GM19023 (cell line): ENCODE results near the gene TOX2.

Experiments
- ATAC-seq: cut with Tn5 transposase; IDR thresholded peaks from one replicate; pipeline ENCODE4 v1.9.1; 2021; ENCODE audit warnings: mild to moderate bottlenecking, moderate library complexity; ENCODE audit not compliant: unreplicated experiment

The TOX2 gene

DNA sequence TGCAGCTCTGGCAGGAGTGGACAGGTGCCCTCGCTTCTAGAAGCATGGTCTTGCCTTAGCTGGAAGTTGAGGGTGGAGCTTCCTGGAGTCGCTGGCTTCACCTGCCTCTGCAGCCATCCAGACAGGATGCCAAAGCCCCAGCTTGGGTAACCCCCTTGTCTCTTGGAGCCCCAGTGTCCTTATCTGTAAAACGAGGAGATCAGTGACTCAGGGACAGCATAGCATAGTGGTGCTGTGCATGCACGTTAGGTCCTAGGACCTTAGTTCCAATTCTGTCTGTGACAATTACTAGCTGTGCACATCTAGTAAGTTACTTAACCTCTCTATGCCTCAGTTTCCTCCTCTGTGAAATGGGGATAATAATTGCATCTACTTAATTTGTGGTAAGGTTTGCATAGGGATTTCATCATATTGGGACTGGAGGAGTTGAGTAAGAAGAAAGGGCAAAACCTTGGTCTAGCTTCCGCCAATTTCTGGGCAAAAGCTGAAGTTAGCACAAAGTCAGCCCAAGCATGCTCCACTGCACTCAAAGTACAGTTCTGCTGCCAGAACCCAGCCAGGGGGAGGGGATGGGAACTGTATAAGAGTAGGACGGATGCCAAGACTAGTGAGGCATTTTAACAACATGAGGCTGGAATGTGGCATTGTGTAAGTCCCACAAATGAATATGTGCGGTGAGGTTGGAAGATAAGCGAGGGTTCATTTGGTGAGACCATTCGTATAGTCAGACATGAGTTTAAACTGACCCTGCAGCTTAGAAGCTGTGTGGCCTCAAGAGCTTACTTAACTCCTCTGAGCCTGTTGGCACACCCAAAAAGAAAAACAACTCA is 24.5 kb downstream of the TOX2 start:
- no peak for ATAC-seq

- no peak for ATAC-seq
Observed at GRCh38 chr20:43939762-43940121, 25.1 kb downstream of the TOX2 start.

GRCh38 chr20:43940518-43941225 is 26.0 kb downstream of the TOX2 start:
- ATAC-seq = no peak

GRCh38 chr20:43941476-43942200 is 27.0 kb downstream of the TOX2 start:
- no peak for ATAC-seq

- ATAC-seq = no peak
Observed at GRCh38 chr20:43942201-43942590, 27.5 kb downstream of the TOX2 start.

DNA sequence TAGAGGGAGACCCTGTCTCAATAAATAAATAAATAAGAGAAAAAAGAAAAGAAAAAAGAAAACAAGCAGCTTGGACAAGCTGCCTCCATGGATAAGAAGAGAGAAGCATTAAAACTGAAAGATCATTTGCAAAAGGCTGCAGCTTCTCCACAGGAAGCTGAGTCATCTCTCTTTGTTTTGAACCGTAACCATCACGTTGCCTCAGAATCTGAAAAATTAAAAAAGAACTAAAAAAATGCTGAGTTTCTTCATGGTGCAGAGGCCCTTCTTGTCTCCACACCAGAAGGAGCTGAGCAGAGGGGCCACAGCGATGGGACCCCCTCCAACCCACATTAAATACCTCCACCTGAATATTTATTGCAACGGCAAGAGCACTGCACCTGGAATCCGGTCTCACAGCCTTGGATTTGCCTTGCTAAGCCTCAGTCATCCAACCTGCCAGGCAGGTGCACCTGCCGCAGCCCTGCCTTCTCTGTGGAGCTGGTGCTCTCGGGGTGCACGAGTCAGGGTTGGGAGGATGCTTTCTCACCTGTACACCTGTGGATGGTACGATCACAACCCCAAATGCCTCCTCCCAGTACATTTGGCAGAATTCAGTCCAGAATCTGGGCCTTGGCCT is 28.1 kb downstream of the TOX2 start:
- ATAC-seq = no peak

DNA sequence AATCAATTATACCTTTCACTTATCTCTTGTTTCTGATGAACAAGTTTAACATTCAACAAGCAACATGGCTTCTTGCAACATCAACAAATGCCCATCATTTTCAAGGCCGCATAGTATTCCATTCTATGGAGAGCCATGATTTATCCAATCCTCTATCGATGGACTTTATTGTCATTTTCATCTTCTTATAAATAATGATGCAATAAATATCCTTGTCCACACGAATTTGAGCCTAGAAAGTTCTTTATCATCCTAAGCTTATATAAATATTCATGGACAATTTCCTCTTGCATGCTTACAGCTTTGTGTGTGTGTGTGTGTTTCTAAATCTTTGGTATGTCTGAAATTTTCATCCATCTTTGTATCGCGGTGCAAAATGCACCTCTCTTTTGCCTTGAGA is 29.1 kb downstream of the TOX2 start:
- no peak for ATAC-seq

DNA sequence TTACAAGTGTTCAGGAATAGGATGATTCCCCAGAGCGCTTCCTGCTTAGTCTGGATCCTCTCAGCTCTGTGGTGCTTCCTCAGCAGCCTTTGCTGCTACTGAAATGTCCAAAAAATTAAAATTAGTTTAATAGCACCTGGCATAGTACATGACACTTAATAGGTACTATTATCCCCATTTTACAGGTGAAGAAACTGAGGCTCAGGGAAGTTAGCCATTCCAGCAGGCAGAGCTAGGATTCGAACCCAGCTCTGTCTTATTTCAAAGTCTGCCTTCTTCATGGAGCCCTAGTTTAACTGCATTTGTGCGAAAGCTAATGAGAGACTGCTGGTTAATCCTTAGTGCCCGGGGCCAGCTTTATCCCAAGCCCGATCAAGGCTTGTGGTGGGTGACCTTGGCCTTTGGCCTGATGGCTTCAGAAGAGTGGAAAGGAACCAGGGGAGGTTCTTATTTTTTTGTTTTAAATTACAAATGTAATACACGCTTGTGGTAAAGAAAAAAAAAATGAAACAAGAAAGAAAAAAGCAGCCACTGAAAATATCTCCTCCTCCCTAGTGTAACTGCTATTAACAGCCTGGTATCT is 30.1 kb downstream of the TOX2 start:
- no peak for ATAC-seq

- no peak for ATAC-seq
Observed at GRCh38 chr20:43945391-43946205, 30.9 kb downstream of the TOX2 start.

- ATAC-seq = no peak
Observed at GRCh38 chr20:43946206-43946491, 31.5 kb downstream of the TOX2 start.

DNA sequence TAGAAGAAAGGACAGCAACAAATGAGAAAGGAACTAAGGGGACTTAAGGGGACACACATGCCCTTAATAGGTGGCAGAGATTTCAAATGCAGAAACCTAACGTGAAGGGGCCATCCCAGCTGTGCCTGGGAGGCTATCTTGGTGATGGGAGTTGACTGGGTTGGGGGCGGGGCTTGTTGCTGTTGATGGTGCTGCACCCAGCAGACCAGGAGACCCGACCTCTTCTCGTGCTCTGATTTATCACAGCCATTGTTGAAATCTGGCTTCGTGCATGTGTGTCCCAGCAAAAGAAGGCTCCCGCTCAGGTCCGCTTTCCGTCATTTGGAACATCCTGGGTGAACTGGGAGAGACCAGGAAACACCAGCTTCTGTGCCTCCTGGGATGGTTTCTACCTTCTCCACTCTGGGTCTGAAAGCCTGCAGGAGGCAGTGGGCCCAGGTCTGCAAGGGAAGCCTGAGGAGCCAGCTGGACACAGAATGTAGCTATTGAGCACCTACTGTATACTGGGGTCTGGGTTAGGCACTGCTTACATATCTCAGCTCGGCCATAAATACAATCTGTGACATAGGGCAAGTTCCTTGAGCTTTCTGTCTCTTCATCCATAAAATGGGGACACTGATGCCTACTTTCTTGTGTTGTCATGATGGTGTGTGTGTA is 32.1 kb downstream of the TOX2 start:
- ATAC-seq = no peak

DNA sequence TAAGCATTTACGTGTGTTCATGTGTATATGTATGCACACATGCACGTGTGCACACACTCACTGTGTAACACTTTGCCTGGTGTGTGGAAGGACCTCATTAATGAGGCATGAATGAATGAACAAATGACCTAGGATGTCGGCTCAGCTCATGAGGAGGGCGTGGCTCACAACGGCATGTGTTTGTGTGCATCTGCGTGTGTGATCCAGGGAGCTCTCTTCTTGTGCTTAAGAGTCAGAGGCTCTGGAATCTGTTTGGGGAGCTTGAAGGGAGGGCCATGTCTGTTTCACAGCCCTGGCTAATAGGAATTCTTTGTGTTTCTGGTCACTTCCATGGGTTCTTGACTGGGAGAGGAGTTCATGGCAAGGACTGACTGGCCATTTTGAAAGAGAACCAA is 32.7 kb downstream of the TOX2 start:
- no peak for ATAC-seq

DNA sequence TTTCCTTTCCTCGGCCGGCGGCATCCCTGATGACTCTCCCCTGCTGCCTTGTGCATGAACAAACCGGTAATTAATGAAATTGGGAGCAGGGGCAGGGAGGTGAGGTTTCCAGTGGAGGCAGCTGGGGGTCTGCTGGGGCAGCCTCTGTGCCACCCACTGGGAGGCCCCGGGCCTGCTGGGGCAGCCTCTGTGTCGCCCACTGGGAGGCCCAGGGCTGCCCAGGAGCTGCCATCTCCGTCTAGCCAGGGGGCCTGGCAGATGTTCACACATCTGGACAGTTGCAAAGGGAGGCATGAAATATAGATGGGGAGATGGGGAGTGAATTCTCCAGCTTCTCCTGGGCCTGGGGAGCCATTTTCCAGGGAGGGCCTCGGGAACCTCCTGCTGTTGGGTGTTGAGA is 33.8 kb downstream of the TOX2 start:
- no peak for ATAC-seq

GRCh38 chr20:43949248-43949647 is 34.6 kb downstream of the TOX2 start:
- ATAC-seq = no peak

DNA sequence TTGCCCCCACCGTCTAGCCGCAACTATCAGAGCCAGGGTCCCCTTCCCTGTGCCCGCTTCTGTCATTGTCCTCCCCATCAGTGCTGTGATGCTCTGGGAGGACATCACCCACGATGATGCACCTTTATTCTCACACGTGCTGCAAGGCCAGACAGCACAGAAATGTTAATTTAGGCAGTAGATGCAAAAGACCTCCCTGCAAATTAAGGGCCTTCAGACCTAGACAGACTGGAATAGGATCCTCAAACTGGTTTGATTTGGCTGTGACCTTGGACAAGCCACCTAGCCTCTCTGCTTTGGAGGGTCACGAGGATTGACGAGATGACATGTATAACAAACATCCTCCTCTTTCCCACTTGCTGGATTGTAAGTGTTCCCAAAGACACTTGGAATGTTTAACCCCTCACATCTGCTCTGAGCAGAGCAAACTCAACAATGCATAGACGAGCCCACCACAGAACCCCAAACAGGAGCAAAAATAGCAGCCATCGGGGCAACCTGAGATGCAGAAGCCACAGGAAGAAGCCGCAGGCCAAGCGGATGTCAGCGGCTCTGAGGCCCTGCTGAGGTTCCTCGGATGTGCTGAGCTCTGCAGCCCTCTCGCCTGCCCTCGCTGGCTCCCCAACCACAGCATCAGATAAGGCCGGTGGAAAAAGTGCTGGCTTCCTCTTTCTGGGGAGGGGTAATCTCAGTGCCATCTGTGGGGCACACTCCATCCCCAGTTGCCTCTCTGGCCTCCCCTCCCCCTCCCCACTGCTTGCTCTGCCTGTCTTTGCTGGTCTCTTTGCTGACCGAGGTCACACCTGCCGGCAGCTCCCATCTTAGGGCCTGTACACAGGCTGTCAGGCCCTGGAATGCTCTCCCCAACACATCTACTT is 35.3 kb downstream of the TOX2 start:
- ATAC-seq = no peak

DNA sequence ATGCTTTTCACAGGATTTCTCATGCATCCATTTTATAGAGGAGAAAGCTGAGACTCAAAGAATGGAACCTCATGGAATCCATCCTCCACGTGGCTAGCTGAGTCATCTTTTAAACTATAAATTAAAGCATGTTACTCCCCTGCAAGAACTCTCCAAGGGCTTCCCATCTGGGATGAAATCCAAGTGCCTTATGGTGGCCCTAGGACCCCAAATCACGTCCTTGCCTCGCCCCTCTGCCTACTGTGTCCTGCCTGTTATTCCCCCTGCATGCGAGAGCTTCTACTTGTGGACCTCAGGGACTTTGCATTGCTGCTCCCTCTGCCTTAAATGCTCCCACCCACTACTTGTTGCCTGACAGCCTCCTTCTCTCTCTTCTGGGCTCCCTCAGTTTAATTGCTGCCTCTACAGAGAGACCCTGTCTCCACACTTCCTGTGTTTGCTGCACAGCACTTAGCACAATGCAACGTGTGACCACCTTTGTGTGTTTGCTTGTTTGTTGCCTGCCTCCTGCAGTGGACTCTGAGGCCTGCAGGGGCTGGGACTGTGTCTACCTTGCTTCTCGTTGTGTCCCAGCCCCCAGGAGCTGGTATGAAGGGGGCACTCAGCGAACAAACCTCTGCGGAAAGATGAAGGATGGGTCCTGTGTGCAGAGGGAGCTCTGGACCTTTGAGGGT is 39.4 kb downstream of the TOX2 start:
- ATAC-seq = no peak

DNA sequence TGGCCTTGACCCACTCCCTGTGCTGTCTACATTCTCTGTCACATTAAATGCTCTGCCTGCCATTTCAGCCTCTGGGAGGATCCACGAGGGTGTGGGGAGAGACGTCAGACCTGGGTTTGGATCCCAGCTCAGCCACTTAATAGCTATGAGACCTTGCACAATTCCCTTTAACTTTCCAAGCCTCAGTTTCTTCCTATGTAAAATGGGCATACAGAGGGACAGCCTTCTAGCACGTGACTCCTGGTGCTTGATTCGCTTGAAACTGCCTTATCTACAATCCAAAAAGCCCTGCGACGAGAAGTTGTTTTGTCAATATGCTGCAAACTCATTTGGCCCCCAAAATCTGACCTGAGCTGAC is 40.0 kb downstream of the TOX2 start:
- ATAC-seq = no peak

GRCh38 chr20:43955062-43955749 is 40.6 kb downstream of the TOX2 start:
- ATAC-seq = peak; percentile 71
